ENCODE results near the gene UQCC3.
A peak's percentile ranks its signal among the peaks of the same experiment; 100 is the strongest.

The UQCC3 gene

DNA sequence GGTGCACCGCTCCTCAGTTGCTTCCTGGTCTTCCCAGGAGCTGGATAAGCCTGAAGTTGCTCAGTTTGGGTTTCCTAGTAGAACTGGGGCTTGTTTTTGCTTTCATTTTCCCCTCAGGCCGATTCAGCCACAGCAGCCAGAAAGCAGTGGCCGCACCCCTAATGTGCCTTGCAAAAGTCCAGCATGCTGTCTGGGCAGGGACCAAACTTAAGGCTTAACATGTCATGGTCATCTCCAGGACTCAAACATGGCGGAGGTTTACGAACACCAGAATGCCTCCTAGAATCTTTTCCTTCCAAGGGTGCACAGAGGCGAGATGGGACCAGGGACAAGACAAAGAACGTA lies 38.5 kb downstream of the UQCC3 start:
- H2AFZ ChIP-seq (ENCODE audit: low read depth) = peak overlapping the region; percentile 70; the same call in 1 of the 2 replicates
- no peaks in the 10 kb centered on the region for H3K36me3 ChIP-seq (ENCODE audit: insufficient read depth)
- H3K27ac ChIP-seq = peak overlapping the region; percentile 96
- peak overlapping the region; percentile 95 for H3K9ac ChIP-seq
- peaks cover 77% of the 10 kb centered on the region for H3K4me1 ChIP-seq (ENCODE audit: low read depth, poor library complexity, severe bottlenecking)
- H3K79me2 ChIP-seq (ENCODE audit: insufficient read depth, low read depth) = peaks cover 12% of the 10 kb centered on the region; the same call in 1 of the 2 replicates
- no peak overlapping the region for H3K4me3 ChIP-seq (IDR thresholded peaks at IDR 0.05; ENCODE audit: insufficient read depth, low read depth, low read length)
- no peaks in the 10 kb centered on the region for H3K27me3 ChIP-seq (ENCODE audit: insufficient read depth, low read depth)
- no peaks in the 10 kb centered on the region for H4K20me1 ChIP-seq (ENCODE audit: insufficient read depth)
- H3K4me2 ChIP-seq = peak overlapping the region; percentile 80
- TF ChIP-seq, protein P1, sequence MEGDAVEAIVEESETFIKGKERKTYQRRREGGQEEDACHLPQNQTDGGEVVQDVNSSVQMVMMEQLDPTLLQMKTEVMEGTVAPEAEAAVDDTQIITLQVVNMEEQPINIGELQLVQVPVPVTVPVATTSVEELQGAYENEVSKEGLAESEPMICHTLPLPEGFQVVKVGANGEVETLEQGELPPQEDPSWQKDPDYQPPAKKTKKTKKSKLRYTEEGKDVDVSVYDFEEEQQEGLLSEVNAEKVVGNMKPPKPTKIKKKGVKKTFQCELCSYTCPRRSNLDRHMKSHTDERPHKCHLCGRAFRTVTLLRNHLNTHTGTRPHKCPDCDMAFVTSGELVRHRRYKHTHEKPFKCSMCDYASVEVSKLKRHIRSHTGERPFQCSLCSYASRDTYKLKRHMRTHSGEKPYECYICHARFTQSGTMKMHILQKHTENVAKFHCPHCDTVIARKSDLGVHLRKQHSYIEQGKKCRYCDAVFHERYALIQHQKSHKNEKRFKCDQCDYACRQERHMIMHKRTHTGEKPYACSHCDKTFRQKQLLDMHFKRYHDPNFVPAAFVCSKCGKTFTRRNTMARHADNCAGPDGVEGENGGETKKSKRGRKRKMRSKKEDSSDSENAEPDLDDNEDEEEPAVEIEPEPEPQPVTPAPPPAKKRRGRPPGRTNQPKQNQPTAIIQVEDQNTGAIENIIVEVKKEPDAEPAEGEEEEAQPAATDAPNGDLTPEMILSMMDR (conservative IDR thresholded peaks at IDR 0.05; ENCODE audit: low read depth, low read length) = no peak

DNA sequence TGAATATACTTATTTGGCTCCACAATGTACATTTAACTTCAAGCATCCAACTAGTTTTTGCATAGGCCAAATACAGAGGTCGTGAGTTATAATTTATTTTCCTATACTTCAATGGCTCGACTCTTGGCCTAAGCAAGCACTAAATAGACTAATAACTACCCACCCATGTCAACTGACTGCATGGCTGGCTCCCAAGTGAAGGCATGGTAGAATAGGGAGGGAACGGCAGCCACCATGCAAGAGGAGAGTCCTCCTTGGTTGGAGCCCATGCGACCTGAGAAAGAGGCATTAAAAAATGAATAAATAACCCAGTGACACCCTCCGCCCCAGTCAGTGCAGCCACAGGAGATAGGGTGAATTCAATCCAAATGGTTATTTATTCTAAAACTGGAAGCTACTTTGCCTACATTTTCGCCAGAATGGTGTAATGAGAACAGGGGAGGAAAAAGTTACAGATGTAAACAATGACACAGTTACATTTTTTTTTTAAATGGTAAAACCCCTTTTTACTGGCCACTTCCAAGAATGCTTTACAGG lies 40.9 kb downstream of the UQCC3 start:
- no peak overlapping the region for H2AFZ ChIP-seq (ENCODE audit: low read depth)
- H3K36me3 ChIP-seq (ENCODE audit: insufficient read depth) = peaks cover 10% of the 10 kb centered on the region; the same call in 1 of the 2 replicates
- H3K4me3 ChIP-seq (IDR thresholded peaks at IDR 0.05; ENCODE audit: insufficient read depth, low read depth, low read length) = no peak overlapping the region
- peaks cover 31% of the 10 kb centered on the region for H3K79me2 ChIP-seq (ENCODE audit: insufficient read depth, low read depth)
- H3K4me2 ChIP-seq = peak overlapping the region; percentile 47
- H3K27me3 ChIP-seq (ENCODE audit: insufficient read depth, low read depth) = no peaks in the 10 kb centered on the region
- peaks cover 88% of the 10 kb centered on the region for H3K4me1 ChIP-seq (ENCODE audit: low read depth, poor library complexity, severe bottlenecking)
- H4K20me1 ChIP-seq (ENCODE audit: insufficient read depth) = no peaks in the 10 kb centered on the region
- peak overlapping the region; percentile 75 for H3K27ac ChIP-seq
- TF ChIP-seq, protein P1 (conservative IDR thresholded peaks at IDR 0.05; ENCODE audit: low read depth, low read length) = no peak
- peak overlapping the region; percentile 25; the same call in 1 of the 2 replicates for H3K9ac ChIP-seq

DNA sequence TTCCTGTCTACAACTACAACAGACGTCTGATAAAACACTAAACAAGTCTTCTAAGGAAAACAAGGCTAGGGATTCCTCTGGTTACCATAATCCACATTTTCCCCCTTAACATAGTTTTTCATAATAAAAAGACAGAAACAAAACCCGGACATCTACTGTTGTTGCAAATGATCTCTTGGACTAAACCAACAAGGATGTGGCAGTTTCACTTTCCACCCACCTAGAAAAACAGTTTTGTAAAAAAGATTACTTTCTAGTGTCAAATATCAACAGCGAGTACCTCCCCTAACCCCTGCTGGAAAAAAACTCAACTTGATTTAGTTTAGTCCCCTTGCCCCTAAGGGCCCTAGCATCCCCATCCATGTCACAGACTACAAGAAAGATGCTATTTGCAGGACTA lies 41.4 kb downstream of the UQCC3 start:
- no peak overlapping the region for H3K4me3 ChIP-seq (IDR thresholded peaks at IDR 0.05; ENCODE audit: insufficient read depth, low read depth, low read length)
- H4K20me1 ChIP-seq (ENCODE audit: insufficient read depth) = no peaks in the 10 kb centered on the region
- peak overlapping the region; percentile 25; the same call in 1 of the 2 replicates for H3K9ac ChIP-seq
- H3K27ac ChIP-seq = peak overlapping the region; percentile 75
- TF ChIP-seq, protein P1 (conservative IDR thresholded peaks at IDR 0.05; ENCODE audit: low read depth, low read length) = no peak
- peaks cover 36% of the 10 kb centered on the region for H3K79me2 ChIP-seq (ENCODE audit: insufficient read depth, low read depth)
- H3K36me3 ChIP-seq (ENCODE audit: insufficient read depth) = peaks cover 16% of the 10 kb centered on the region; the same call in 1 of the 2 replicates
- H2AFZ ChIP-seq (ENCODE audit: low read depth) = no peak overlapping the region
- peak overlapping the region; percentile 47 for H3K4me2 ChIP-seq
- H3K4me1 ChIP-seq (ENCODE audit: low read depth, poor library complexity, severe bottlenecking) = peaks cover 88% of the 10 kb centered on the region
- no peaks in the 10 kb centered on the region for H3K27me3 ChIP-seq (ENCODE audit: insufficient read depth, low read depth)

DNA sequence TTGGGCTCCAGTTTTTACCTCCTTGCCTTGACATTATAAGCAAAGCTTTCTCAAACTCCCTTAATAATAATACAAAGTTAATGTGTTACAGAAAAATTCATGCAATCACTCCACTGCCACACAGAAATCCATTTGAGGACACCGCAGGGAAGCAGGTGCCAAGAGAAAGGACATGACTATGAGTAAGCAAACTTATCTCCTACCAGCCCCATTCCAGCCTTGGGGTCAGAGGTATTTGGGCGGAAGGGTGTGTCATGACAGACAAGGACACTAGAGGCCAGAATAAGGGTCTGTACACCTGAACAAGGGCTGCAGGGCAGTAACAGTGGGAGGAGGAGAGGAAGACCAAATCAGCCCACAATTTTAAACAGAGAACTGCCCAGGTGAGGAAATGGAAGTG lies 41.9 kb downstream of the UQCC3 start:
- Histone ChIP-seq H3K79me2 (ENCODE audit: insufficient read depth, low read depth) (peaks cover 41% of the 10 kb centered on the region), H3K4me1 (ENCODE audit: low read depth, poor library complexity, severe bottlenecking) (peaks cover 89% of the 10 kb centered on the region), H3K36me3 (ENCODE audit: insufficient read depth) (peaks cover 20% of the 10 kb centered on the region; the same call in 1 of the 2 replicates), H2AFZ (ENCODE audit: low read depth) (no peak overlapping the region), H3K4me2 (peak overlapping the region; percentile 47), H3K9ac (peak overlapping the region; percentile 25; the same call in 1 of the 2 replicates), H3K27me3 (ENCODE audit: insufficient read depth, low read depth) (no peaks in the 10 kb centered on the region), H3K4me3 (IDR thresholded peaks at IDR 0.05; ENCODE audit: insufficient read depth, low read depth, low read length) (no peak overlapping the region), H4K20me1 (ENCODE audit: insufficient read depth) (no peaks in the 10 kb centered on the region), H3K27ac (peak overlapping the region; percentile 75)
- TF ChIP-seq, protein P1 (conservative IDR thresholded peaks at IDR 0.05; ENCODE audit: low read depth, low read length) = 0 out of 2 replicates have a peak, but pooled peaks have one; percentile 10

Measured in KMS-11 (cell line).